Measurements from ENCODE around the gene FGFBP1.

Gene FGFBP1

GRCh38 chr4:15964159-15964558, 25.6 kb upstream of the FGFBP1 start:
- Histone ChIP-seq H3K36me3 (ENCODE audit: control insufficient read depth in 2 of 2, insufficient read depth in 2 of 2, low read length in 2 of 2) (peaks cover 0 to 5% of the 10 kb centered on the region in 2 donors), H3K4me1 (ENCODE audit: control insufficient read depth in 2 of 2, insufficient read depth in 2 of 2, low read length in 2 of 2) (no peaks in the 10 kb centered on the region), H3K27ac (ENCODE audit: low read depth in 2 of 2, low read length in 2 of 2) (no peak overlapping the region), H3K9me3 (ENCODE audit: control insufficient read depth in 2 of 2, low read length in 2 of 2) (no peaks in the 10 kb centered on the region), H3K27me3 (ENCODE audit: control insufficient read depth in 2 of 2, insufficient read depth in 2 of 2, low read length in 2 of 2) (no peaks in the 10 kb centered on the region), H3K9ac (ENCODE audit: low read depth in 1 of 2, low read length in 2 of 2) (no peak overlapping the region), H3K4me3 (ENCODE audit: low read length in 2 of 2) (no peak overlapping the region)

GRCh38 chr4:15963576-15963975, 25.0 kb upstream of the FGFBP1 start:
- Histone ChIP-seq H3K27me3 (ENCODE audit: control insufficient read depth in 2 of 2, insufficient read depth in 2 of 2, low read length in 2 of 2) (no peaks in the 10 kb centered on the region), H3K4me3 (ENCODE audit: low read length in 2 of 2) (no peak overlapping the region), H3K9me3 (ENCODE audit: control insufficient read depth in 2 of 2, low read length in 2 of 2) (no peaks in the 10 kb centered on the region), H3K4me1 (ENCODE audit: control insufficient read depth in 2 of 2, insufficient read depth in 2 of 2, low read length in 2 of 2) (no peaks in the 10 kb centered on the region), H3K36me3 (ENCODE audit: control insufficient read depth in 2 of 2, insufficient read depth in 2 of 2, low read length in 2 of 2) (no peaks in the 10 kb centered on the region), H3K9ac (ENCODE audit: low read depth in 1 of 2, low read length in 2 of 2) (no peak overlapping the region), H3K27ac (ENCODE audit: low read depth in 2 of 2, low read length in 2 of 2) (no peak overlapping the region)

- Histone ChIP-seq H3K4me3 (ENCODE audit: low read length in 2 of 2) (no peak within 1 kb of the TSS), H3K27me3 (ENCODE audit: control insufficient read depth in 2 of 2, insufficient read depth in 2 of 2, low read length in 2 of 2) (no peaks in the 10 kb centered on the region), H3K27ac (ENCODE audit: low read depth in 2 of 2, low read length in 2 of 2) (no peak within 1 kb of the TSS), H3K9me3 (ENCODE audit: control insufficient read depth in 2 of 2, low read length in 2 of 2) (no peaks in the 10 kb centered on the region), H3K4me1 (ENCODE audit: control insufficient read depth in 2 of 2, insufficient read depth in 2 of 2, low read length in 2 of 2) (no peaks in the 10 kb centered on the region), H3K36me3 (ENCODE audit: control insufficient read depth in 2 of 2, insufficient read depth in 2 of 2, low read length in 2 of 2) (no peaks in the 10 kb centered on the region), H3K9ac (ENCODE audit: low read depth in 1 of 2, low read length in 2 of 2) (no peak within 1 kb of the TSS)
These were observed 24.5 kb upstream of the FGFBP1 start, which contains the start of gene FGFBP2 for GRCh38 chr4:15963001-15963451. Gene FGFBP2 (minus strand): TSS chr4:15963175. CDS start chr4:15963129, 46 bp downstream.

GRCh38 chr4:15961781-15962510, 23.4 kb upstream of the FGFBP1 start:
- Histone ChIP-seq H3K9ac (ENCODE audit: low read depth in 1 of 2, low read length in 2 of 2) (no peak overlapping the region), H3K27ac (ENCODE audit: low read depth in 2 of 2, low read length in 2 of 2) (no peak overlapping the region), H3K4me3 (ENCODE audit: low read length in 2 of 2) (no peak overlapping the region), H3K4me1 (ENCODE audit: control insufficient read depth in 2 of 2, insufficient read depth in 2 of 2, low read length in 2 of 2) (no peaks in the 10 kb centered on the region), H3K36me3 (ENCODE audit: control insufficient read depth in 2 of 2, insufficient read depth in 2 of 2, low read length in 2 of 2) (no peaks in the 10 kb centered on the region), H3K27me3 (ENCODE audit: control insufficient read depth in 2 of 2, insufficient read depth in 2 of 2, low read length in 2 of 2) (no peaks in the 10 kb centered on the region), H3K9me3 (ENCODE audit: control insufficient read depth in 2 of 2, low read length in 2 of 2) (no peaks in the 10 kb centered on the region)

GRCh38 chr4:15958562-15958961, 20.0 kb upstream of the FGFBP1 start:
- H3K4me3 ChIP-seq (ENCODE audit: low read length in 2 of 2) = no peak overlapping the region
- no peaks in the 10 kb centered on the region for H3K9me3 ChIP-seq (ENCODE audit: control insufficient read depth in 2 of 2, low read length in 2 of 2)
- no peak overlapping the region for H3K27ac ChIP-seq (ENCODE audit: low read depth in 2 of 2, low read length in 2 of 2)
- no peak overlapping the region for H3K9ac ChIP-seq (ENCODE audit: low read depth in 1 of 2, low read length in 2 of 2)
- no peaks in the 10 kb centered on the region for H3K27me3 ChIP-seq (ENCODE audit: control insufficient read depth in 2 of 2, insufficient read depth in 2 of 2, low read length in 2 of 2)
- H3K36me3 ChIP-seq (ENCODE audit: control insufficient read depth in 2 of 2, insufficient read depth in 2 of 2, low read length in 2 of 2) = no peaks in the 10 kb centered on the region
- H3K4me1 ChIP-seq (ENCODE audit: control insufficient read depth in 2 of 2, insufficient read depth in 2 of 2, low read length in 2 of 2) = peaks cover 0 to 2% of the 10 kb centered on the region in 2 donors

GRCh38 chr4:15956179-15956850, 17.8 kb upstream of the FGFBP1 start:
- no peak overlapping the region for H3K9ac ChIP-seq (ENCODE audit: low read depth in 1 of 2, low read length in 2 of 2)
- H3K27me3 ChIP-seq (ENCODE audit: control insufficient read depth in 2 of 2, insufficient read depth in 2 of 2, low read length in 2 of 2) = no peaks in the 10 kb centered on the region
- H3K27ac ChIP-seq (ENCODE audit: low read depth in 2 of 2, low read length in 2 of 2) = no peak overlapping the region
- no peaks in the 10 kb centered on the region for H3K36me3 ChIP-seq (ENCODE audit: control insufficient read depth in 2 of 2, insufficient read depth in 2 of 2, low read length in 2 of 2)
- no peaks in the 10 kb centered on the region for H3K9me3 ChIP-seq (ENCODE audit: control insufficient read depth in 2 of 2, low read length in 2 of 2)
- H3K4me3 ChIP-seq (ENCODE audit: low read length in 2 of 2) = no peak overlapping the region
- H3K4me1 ChIP-seq (ENCODE audit: control insufficient read depth in 2 of 2, insufficient read depth in 2 of 2, low read length in 2 of 2) = peaks cover 0 to 2% of the 10 kb centered on the region in 2 donors

GRCh38 chr4:15955670-15956069, 17.1 kb upstream of the FGFBP1 start:
- H3K9me3 ChIP-seq (ENCODE audit: control insufficient read depth in 2 of 2, low read length in 2 of 2) = no peaks in the 10 kb centered on the region
- no peaks in the 10 kb centered on the region for H3K36me3 ChIP-seq (ENCODE audit: control insufficient read depth in 2 of 2, insufficient read depth in 2 of 2, low read length in 2 of 2)
- no peak overlapping the region for H3K9ac ChIP-seq (ENCODE audit: low read depth in 1 of 2, low read length in 2 of 2)
- H3K27me3 ChIP-seq (ENCODE audit: control insufficient read depth in 2 of 2, insufficient read depth in 2 of 2, low read length in 2 of 2) = no peaks in the 10 kb centered on the region
- H3K27ac ChIP-seq (ENCODE audit: low read depth in 2 of 2, low read length in 2 of 2) = no peak overlapping the region
- peaks cover 0 to 2% of the 10 kb centered on the region in 2 donors for H3K4me1 ChIP-seq (ENCODE audit: control insufficient read depth in 2 of 2, insufficient read depth in 2 of 2, low read length in 2 of 2)
- no peak overlapping the region for H3K4me3 ChIP-seq (ENCODE audit: low read length in 2 of 2)

GRCh38 chr4:15953625-15954024, 15.1 kb upstream of the FGFBP1 start:
- Histone ChIP-seq H3K9me3 (ENCODE audit: control insufficient read depth in 2 of 2, low read length in 2 of 2) (no peaks in the 10 kb centered on the region), H3K36me3 (ENCODE audit: control insufficient read depth in 2 of 2, insufficient read depth in 2 of 2, low read length in 2 of 2) (no peaks in the 10 kb centered on the region), H3K27me3 (ENCODE audit: control insufficient read depth in 2 of 2, insufficient read depth in 2 of 2, low read length in 2 of 2) (no peaks in the 10 kb centered on the region), H3K4me1 (ENCODE audit: control insufficient read depth in 2 of 2, insufficient read depth in 2 of 2, low read length in 2 of 2) (peaks cover 0 to 2% of the 10 kb centered on the region in 2 donors), H3K9ac (ENCODE audit: low read depth in 1 of 2, low read length in 2 of 2) (no peak overlapping the region), H3K27ac (ENCODE audit: low read depth in 2 of 2, low read length in 2 of 2) (no peak overlapping the region), H3K4me3 (ENCODE audit: low read length in 2 of 2) (no peak overlapping the region)

- Histone ChIP-seq H3K27me3 (ENCODE audit: control insufficient read depth in 2 of 2, insufficient read depth in 2 of 2, low read length in 2 of 2) (no peaks in the 10 kb centered on the region), H3K9ac (ENCODE audit: low read depth in 1 of 2, low read length in 2 of 2) (no peak overlapping the region), H3K4me1 (ENCODE audit: control insufficient read depth in 2 of 2, insufficient read depth in 2 of 2, low read length in 2 of 2) (peaks cover 0 to 2% of the 10 kb centered on the region in 2 donors), H3K36me3 (ENCODE audit: control insufficient read depth in 2 of 2, insufficient read depth in 2 of 2, low read length in 2 of 2) (no peaks in the 10 kb centered on the region), H3K9me3 (ENCODE audit: control insufficient read depth in 2 of 2, low read length in 2 of 2) (no peaks in the 10 kb centered on the region), H3K4me3 (ENCODE audit: low read length in 2 of 2) (no peak overlapping the region), H3K27ac (ENCODE audit: low read depth in 2 of 2, low read length in 2 of 2) (no peak overlapping the region)
These were observed 13.2 kb upstream of the FGFBP1 start for GRCh38 chr4:15951781-15952180.

GRCh38 chr4:15948826-15949225, 10.3 kb upstream of the FGFBP1 start:
- no peak overlapping the region for H3K9ac ChIP-seq (ENCODE audit: low read depth in 1 of 2, low read length in 2 of 2)
- H3K9me3 ChIP-seq (ENCODE audit: control insufficient read depth in 2 of 2, low read length in 2 of 2) = no peaks in the 10 kb centered on the region
- H3K36me3 ChIP-seq (ENCODE audit: control insufficient read depth in 2 of 2, insufficient read depth in 2 of 2, low read length in 2 of 2) = no peaks in the 10 kb centered on the region
- no peak overlapping the region for H3K27ac ChIP-seq (ENCODE audit: low read depth in 2 of 2, low read length in 2 of 2)
- H3K4me3 ChIP-seq (ENCODE audit: low read length in 2 of 2) = no peak overlapping the region
- H3K4me1 ChIP-seq (ENCODE audit: control insufficient read depth in 2 of 2, insufficient read depth in 2 of 2, low read length in 2 of 2) = no peaks in the 10 kb centered on the region
- H3K27me3 ChIP-seq (ENCODE audit: control insufficient read depth in 2 of 2, insufficient read depth in 2 of 2, low read length in 2 of 2) = no peaks in the 10 kb centered on the region

All from mucosa of rectum (tissue), 2 donors.